ENCODE data around the gene DNAJC9. TPM values are rescaled to one million over a fixed set of nuclear protein-coding genes. Genes with fewer than 3 reads are reported as not detected.

Gene DNAJC9
- total RNA-seq, 1 donor from 2014 or later = 69.0 TPM

GRCh38 chr10:73225518-73225917, 21.5 kb downstream of the DNAJC9 start:
- TF ChIP-seq CTCF (conservative IDR thresholded peaks at IDR 0.05; ENCODE audit: low read depth, low read length) = no peak
- no peak overlapping the region for H3K4me3 ChIP-seq (ENCODE audit: low read depth, low read length)
- DNase-seq (ENCODE audit: low read depth) = no peak

- TF ChIP-seq CTCF (conservative IDR thresholded peaks at IDR 0.05; ENCODE audit: low read depth, low read length) = no peak
- DNase-seq (ENCODE audit: low read depth) = no peak
- H3K4me3 ChIP-seq (ENCODE audit: low read depth, low read length) = no peak overlapping the region
Measured at GRCh38 chr10:73220989-73221388, 26.1 kb downstream of the DNAJC9 start.

GRCh38 chr10:73219384-73219783, 27.7 kb downstream of the DNAJC9 start:
- no peak for TF ChIP-seq CTCF (conservative IDR thresholded peaks at IDR 0.05; ENCODE audit: low read depth, low read length)
- H3K4me3 ChIP-seq (ENCODE audit: low read depth, low read length) = no peak overlapping the region
- no peak for DNase-seq (ENCODE audit: low read depth)

- no peak overlapping the region for H3K4me3 ChIP-seq (ENCODE audit: low read depth, low read length)
- TF ChIP-seq CTCF (conservative IDR thresholded peaks at IDR 0.05; ENCODE audit: low read depth, low read length) = peak; percentile 67
- no peak for DNase-seq (ENCODE audit: low read depth)
Measured at GRCh38 chr10:73218431-73219191, 28.4 kb downstream of the DNAJC9 start.

GRCh38 chr10:73217628-73218027, 29.4 kb downstream of the DNAJC9 start:
- DNase-seq (ENCODE audit: low read depth) = no peak
- TF ChIP-seq CTCF (conservative IDR thresholded peaks at IDR 0.05; ENCODE audit: low read depth, low read length) = no peak

GRCh38 chr10:73215749-73216148, 31.3 kb downstream of the DNAJC9 start:
- TF ChIP-seq CTCF (conservative IDR thresholded peaks at IDR 0.05; ENCODE audit: low read depth, low read length) = no peak
- H3K4me3 ChIP-seq (ENCODE audit: low read depth, low read length) = no peak overlapping the region
- no peak for DNase-seq (ENCODE audit: low read depth)

More at GRCh38 chr10:73217628-73218027, 29.4 kb downstream of the DNAJC9 start:
- H3K4me3 ChIP-seq (ENCODE audit: low read depth, low read length) = no peak overlapping the region
